Measurements from ENCODE around the gene ADARB2.

- TF ChIP-seq CTCF (IDR thresholded peaks at IDR 0.05): no peak
- TF ChIP-seq POLR2A (IDR thresholded peaks at IDR 0.05): no peak
Observed at GRCh38 chr10:1264001-1264400, 473.3 kb downstream of the ADARB2 start.

Measured in testis (tissue), 2 donors.